ENCODE data around the gene PAX5.

PAX5 gene

DNA sequence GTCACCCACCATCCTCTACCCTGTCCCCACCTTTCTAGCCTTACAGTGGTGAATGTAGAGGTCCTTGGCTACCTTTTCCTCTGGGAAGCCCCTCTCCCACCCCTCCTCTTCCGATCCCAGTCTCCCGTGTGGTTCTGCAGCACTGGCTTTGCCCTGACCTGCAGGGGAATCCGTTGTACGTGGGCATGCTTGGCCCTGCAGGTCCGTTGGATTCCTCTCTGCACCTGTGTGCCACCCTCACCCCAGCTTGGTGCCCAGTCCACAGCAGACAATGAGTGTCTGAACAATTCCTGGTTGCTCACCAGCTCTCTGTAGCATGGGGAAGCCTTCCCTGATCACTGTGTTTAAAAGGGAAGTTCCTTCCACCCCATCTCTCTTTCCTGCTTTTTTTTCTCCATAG lies 185.1 kb downstream of the PAX5 start:
- no peaks in the 10 kb centered on the region for H3K36me3 ChIP-seq (ENCODE audit: control insufficient read depth, low read depth, low read length)
- H3K27me3 ChIP-seq (ENCODE audit: control insufficient read depth, insufficient read depth, low read length): no peaks in the 10 kb centered on the region
- H3K9me3 ChIP-seq (ENCODE audit: control insufficient read depth, low read depth, low read length): no peaks in the 10 kb centered on the region
- no peak overlapping the region for H3K4me3 ChIP-seq (ENCODE audit: low read length)
- no peak overlapping the region for H3K27ac ChIP-seq (ENCODE audit: low read length)
- peaks cover 6% of the 10 kb centered on the region for H3K4me1 ChIP-seq (ENCODE audit: control insufficient read depth, low read depth, low read length)
- H3K9ac ChIP-seq (ENCODE audit: low read length): no peak overlapping the region

DNA sequence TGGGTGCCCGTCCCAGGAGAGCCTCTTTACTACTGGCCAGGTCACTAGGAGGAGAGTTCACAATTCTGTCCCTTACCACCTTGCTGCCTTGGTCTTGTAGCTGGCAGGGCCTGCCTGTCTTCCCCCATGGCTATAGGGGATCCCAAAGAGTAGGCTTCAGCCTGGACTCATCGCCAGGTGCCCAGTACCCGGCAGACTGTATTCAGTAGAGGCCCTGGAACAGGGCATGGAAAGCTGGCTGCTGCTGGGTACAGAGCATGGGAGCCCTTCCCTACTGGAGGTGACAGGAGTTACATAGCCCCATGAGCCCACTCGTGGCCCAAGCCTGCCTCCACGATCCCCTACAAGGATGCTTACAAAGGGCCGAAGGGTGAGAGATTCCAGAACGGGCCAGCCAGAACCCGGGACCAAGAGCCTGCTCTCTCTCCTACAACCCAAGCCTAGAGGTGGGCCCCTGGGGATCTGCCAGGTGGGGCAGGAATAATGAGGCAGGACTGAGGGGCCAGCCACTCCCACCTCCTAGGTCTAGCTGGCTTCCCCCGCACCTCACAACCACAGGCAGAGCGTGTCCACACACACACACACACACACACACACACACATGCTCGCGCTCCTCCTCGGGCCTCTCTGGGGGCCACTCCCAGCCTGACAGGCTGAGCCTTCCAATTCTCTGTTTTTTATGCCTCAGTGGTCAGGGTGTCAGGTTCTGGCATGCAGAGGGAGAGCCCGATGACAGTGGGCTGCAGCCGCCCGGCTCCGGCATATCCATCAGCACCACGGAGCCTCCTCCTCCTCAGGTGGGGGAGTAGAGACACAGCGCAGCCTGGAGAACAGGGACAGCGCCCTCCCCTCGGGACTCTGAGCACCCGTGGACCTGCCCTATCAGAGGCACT lies 186.0 kb downstream of the PAX5 start:
- no peaks in the 10 kb centered on the region for H3K36me3 ChIP-seq (ENCODE audit: control insufficient read depth, low read depth, low read length)
- no peak overlapping the region for H3K4me3 ChIP-seq (ENCODE audit: low read length)
- no peak overlapping the region for H3K27ac ChIP-seq (ENCODE audit: low read length)
- H3K9ac ChIP-seq (ENCODE audit: low read length): no peak overlapping the region
- H3K9me3 ChIP-seq (ENCODE audit: control insufficient read depth, low read depth, low read length): no peaks in the 10 kb centered on the region
- no peaks in the 10 kb centered on the region for H3K27me3 ChIP-seq (ENCODE audit: control insufficient read depth, insufficient read depth, low read length)
- no peaks in the 10 kb centered on the region for H3K4me1 ChIP-seq (ENCODE audit: control insufficient read depth, low read depth, low read length)

DNA sequence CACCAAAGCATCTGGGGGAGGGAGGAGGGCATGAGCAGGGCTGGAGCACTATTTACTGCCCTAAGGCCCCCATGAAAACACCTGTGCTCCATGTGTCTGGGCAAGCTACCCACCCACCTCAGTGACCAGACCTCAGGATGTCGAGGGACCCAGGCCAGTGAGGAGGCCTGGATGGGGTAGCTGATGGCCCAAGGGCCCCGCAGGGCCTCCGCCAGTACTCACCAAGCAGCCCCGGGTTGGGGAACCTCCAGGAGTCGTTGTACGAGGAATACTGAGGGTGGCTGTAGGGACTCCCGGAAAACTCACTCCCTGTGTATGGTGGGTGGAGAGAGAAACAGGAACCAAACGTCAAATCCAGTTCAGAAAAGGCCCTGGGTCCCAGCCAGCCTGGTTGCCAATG lies 187.4 kb downstream of the PAX5 start:
- Histone ChIP-seq H3K9ac (ENCODE audit: low read length) (no peak overlapping the region), H3K36me3 (ENCODE audit: control insufficient read depth, low read depth, low read length) (no peaks in the 10 kb centered on the region), H3K4me3 (ENCODE audit: low read length) (no peak overlapping the region), H3K27me3 (ENCODE audit: control insufficient read depth, insufficient read depth, low read length) (no peaks in the 10 kb centered on the region), H3K27ac (ENCODE audit: low read length) (no peak overlapping the region), H3K4me1 (ENCODE audit: control insufficient read depth, low read depth, low read length) (peaks cover 13% of the 10 kb centered on the region), H3K9me3 (ENCODE audit: control insufficient read depth, low read depth, low read length) (no peaks in the 10 kb centered on the region)

DNA sequence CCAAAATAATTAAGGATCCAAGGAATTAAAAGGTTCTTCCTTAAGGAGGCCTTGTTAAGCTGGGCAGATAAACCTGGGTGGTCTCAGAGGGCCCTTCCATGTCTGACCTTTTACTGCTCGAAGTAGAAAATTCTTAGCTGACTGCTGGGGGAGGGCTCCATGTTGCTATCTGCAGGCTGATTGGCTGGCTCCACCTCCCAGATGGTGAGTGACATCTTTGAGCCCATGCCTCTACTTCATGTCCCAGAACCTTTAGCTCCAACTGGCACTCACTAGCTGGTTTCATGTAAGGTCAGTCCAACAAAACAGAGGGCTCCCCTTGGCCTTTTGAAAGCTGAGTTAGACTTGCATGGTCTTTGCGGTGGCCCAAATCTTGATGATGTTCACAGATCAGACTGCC lies 188.2 kb downstream of the PAX5 start:
- Histone ChIP-seq H3K9me3 (ENCODE audit: control insufficient read depth, low read depth, low read length) (no peaks in the 10 kb centered on the region), H3K9ac (ENCODE audit: low read length) (no peak overlapping the region), H3K36me3 (ENCODE audit: control insufficient read depth, low read depth, low read length) (no peaks in the 10 kb centered on the region), H3K27ac (ENCODE audit: low read length) (no peak overlapping the region), H3K27me3 (ENCODE audit: control insufficient read depth, insufficient read depth, low read length) (no peaks in the 10 kb centered on the region), H3K4me1 (ENCODE audit: control insufficient read depth, low read depth, low read length) (peaks cover 20% of the 10 kb centered on the region), H3K4me3 (ENCODE audit: low read length) (no peak overlapping the region)

DNA sequence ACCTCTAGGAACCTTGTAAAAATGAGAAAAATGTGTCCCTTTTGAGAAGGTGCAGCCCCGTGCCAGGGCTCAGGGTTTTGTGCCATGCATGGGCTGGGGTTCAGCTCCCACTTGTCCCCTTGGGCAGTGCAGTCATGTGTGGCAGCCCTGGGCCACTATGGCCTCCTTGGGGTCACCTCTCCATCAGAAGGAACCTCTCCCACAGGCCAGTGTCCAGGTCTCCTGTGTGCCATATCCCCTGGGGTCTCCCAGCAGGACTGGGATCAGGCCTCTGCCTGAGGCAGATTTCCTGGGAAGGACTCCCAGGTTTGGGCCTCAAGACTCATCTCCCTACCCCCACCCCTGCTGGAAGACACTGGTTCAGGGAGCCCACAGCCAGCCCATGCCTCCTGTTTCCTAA lies 189.1 kb downstream of the PAX5 start:
- Histone ChIP-seq H3K36me3 (ENCODE audit: control insufficient read depth, low read depth, low read length) (no peaks in the 10 kb centered on the region), H3K27me3 (ENCODE audit: control insufficient read depth, insufficient read depth, low read length) (no peaks in the 10 kb centered on the region), H3K27ac (ENCODE audit: low read length) (no peak overlapping the region)

DNA sequence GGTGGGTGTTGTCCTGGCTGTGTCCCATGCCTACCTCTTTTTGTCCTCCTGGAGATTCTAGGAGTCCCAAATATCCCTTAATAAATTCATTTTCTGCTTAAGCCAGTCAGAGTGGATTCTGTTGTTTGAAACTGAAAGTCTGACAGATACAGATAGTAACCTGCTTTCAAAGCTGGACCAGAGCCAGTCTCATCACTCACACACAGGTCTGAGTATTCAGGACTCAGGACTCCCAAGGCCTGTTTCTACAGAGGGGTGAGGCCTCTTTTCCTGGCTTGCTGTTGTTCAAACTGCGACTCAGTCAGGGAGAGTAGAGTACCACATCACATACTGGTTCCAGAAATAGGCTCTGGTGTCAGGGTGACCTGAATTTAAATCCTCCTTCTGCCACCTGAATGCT lies 190.1 kb downstream of the PAX5 start:
- no peak overlapping the region for H3K9ac ChIP-seq (ENCODE audit: low read length)
- no peak overlapping the region for H3K27ac ChIP-seq (ENCODE audit: low read length)
- no peaks in the 10 kb centered on the region for H3K9me3 ChIP-seq (ENCODE audit: control insufficient read depth, low read depth, low read length)
- H3K4me1 ChIP-seq (ENCODE audit: control insufficient read depth, low read depth, low read length): peaks cover 20% of the 10 kb centered on the region
- no peaks in the 10 kb centered on the region for H3K27me3 ChIP-seq (ENCODE audit: control insufficient read depth, insufficient read depth, low read length)
- no peaks in the 10 kb centered on the region for H3K36me3 ChIP-seq (ENCODE audit: control insufficient read depth, low read depth, low read length)
- no peak overlapping the region for H3K4me3 ChIP-seq (ENCODE audit: low read length)

More for the DNA sequence above, 189.1 kb downstream of the PAX5 start:
- H3K9me3 ChIP-seq (ENCODE audit: control insufficient read depth, low read depth, low read length): no peaks in the 10 kb centered on the region
- peaks cover 20% of the 10 kb centered on the region for H3K4me1 ChIP-seq (ENCODE audit: control insufficient read depth, low read depth, low read length)
- H3K4me3 ChIP-seq (ENCODE audit: low read length): no peak overlapping the region
- H3K9ac ChIP-seq (ENCODE audit: low read length): no peak overlapping the region

DNA sequence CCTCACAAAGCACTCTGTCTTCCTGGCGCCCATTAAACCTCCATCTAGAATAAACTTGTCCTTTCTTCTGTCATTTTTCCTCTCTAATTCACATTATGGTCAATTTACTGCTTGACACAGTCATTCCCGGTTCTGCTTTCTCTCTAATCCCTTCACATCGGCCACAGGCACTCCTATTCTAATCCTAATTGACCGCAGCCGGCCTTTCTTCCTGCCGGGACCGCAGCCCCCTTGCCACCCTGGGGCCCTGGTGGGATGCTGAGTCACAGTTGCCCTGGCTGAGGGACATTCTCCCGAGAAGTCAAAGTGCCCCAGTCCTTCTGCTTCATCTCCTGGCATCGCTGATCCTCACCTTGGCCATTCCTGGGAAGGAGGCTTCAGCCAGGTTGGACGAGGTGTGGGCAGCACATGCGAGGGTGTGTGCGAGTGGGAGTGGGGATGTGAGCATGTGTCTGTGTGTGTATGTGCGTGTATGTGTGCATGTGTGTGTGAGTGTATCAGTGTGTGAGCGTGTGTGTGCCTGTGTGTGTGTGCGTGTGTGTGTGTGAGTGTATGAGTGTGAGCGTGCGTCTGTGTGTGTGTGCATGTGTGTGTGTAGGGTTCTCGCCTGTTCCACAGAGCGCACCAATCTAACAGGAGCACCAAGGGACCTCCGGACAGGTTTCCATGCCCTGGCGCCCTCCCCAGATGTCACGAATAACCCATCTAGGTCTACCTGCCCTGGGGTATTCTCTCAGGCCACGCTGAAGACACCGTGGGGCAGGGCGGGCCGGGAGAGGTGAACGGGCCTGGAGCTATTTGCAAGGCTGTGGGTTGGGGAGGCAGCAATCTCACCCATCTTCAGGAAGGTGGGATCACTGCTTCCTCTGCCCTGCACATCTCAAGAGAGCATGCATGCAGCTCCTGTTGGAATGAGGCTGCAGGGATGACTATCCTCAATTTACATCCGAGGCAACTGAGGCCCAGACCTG lies 191.2 kb downstream of the PAX5 start:
- H3K4me1 ChIP-seq (ENCODE audit: control insufficient read depth, low read depth, low read length): peaks cover 20% of the 10 kb centered on the region

DNA sequence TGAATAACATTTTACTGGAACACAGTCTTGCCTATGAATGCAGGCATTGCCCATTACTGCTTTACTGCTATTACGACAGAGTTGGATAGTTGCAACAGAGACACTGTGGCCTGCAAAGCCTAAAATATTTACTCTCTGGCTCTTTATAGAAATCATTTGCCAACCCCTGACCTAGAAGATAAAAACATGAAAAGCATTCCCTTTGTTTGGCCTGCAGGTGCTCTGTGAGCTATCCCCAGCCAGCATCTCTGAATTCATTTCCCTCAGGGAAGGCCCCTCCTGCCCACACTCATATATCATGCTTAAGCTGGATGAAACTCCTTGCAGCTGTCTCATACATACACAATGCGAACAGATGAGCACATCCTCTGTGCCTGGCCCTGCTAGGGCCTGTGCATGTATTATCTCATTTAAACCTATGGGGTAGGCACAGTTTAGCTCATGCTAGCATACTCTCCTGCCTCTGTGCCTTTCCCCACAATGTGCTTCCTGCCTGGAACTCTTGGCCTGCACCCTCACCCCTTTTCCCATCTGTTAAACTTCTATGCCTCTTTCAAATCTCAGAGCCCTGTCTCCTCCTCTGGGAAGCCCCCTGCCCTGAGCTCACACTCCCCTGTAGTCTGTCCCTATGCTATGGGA lies 193.1 kb downstream of the PAX5 start:
- no peak overlapping the region for H3K9ac ChIP-seq (ENCODE audit: low read length)
- no peak overlapping the region for H3K4me3 ChIP-seq (ENCODE audit: low read length)
- H3K4me1 ChIP-seq (ENCODE audit: control insufficient read depth, low read depth, low read length): peaks cover 20% of the 10 kb centered on the region
- no peak overlapping the region for H3K27ac ChIP-seq (ENCODE audit: low read length)
- H3K27me3 ChIP-seq (ENCODE audit: control insufficient read depth, insufficient read depth, low read length): no peaks in the 10 kb centered on the region
- H3K9me3 ChIP-seq (ENCODE audit: control insufficient read depth, low read depth, low read length): no peaks in the 10 kb centered on the region
- H3K36me3 ChIP-seq (ENCODE audit: control insufficient read depth, low read depth, low read length): no peaks in the 10 kb centered on the region

More for the DNA sequence above, 191.2 kb downstream of the PAX5 start:
- no peaks in the 10 kb centered on the region for H3K36me3 ChIP-seq (ENCODE audit: control insufficient read depth, low read depth, low read length)
- no peak overlapping the region for H3K9ac ChIP-seq (ENCODE audit: low read length)
- no peak overlapping the region for H3K27ac ChIP-seq (ENCODE audit: low read length)
- H3K9me3 ChIP-seq (ENCODE audit: control insufficient read depth, low read depth, low read length): no peaks in the 10 kb centered on the region
- no peaks in the 10 kb centered on the region for H3K27me3 ChIP-seq (ENCODE audit: control insufficient read depth, insufficient read depth, low read length)
- H3K4me3 ChIP-seq (ENCODE audit: low read length): no peak overlapping the region

DNA sequence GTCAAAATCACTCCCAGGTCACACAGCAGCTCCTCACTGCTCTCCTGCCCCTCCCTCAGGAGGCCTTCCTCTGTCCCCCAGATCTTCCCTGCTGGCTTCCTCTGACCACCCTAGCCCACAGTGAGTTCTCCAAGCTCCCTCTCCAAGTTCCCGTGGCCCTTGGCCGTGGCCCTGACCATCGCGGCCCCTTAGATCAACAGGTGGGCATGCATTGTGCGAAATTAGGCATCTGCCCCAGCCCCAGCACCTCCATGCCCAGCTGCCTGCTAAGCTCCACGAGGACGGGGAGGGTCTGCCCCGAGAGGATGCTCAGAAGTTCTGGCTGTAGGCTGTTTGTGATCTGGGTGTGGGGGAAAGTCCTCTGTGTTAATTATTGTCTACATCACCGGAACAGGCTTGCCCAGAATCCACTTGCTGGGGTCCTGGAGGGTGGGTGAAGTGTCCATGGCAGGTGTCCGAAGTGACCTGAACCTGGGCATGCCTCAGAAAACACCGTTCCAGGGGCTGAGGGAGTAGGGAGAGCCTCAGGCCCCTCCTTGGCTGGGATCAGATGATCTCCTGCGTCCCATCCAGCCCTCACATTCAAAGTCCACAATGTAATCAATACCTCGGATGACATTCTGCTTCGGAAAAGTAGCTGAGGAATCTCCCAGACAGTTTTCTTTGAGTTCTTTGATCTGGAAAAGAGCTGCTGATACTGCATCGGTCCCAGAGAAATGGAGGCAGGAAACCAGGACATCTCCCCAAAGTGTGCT lies 194.8 kb downstream of the PAX5 start:
- Histone ChIP-seq H3K36me3 (ENCODE audit: control insufficient read depth, low read depth, low read length) (no peaks in the 10 kb centered on the region), H3K27me3 (ENCODE audit: control insufficient read depth, insufficient read depth, low read length) (no peaks in the 10 kb centered on the region), H3K4me3 (ENCODE audit: low read length) (no peak overlapping the region), H3K27ac (ENCODE audit: low read length) (no peak overlapping the region), H3K9me3 (ENCODE audit: control insufficient read depth, low read depth, low read length) (no peaks in the 10 kb centered on the region), H3K9ac (ENCODE audit: low read length) (no peak overlapping the region), H3K4me1 (ENCODE audit: control insufficient read depth, low read depth, low read length) (peaks cover 20% of the 10 kb centered on the region)

DNA sequence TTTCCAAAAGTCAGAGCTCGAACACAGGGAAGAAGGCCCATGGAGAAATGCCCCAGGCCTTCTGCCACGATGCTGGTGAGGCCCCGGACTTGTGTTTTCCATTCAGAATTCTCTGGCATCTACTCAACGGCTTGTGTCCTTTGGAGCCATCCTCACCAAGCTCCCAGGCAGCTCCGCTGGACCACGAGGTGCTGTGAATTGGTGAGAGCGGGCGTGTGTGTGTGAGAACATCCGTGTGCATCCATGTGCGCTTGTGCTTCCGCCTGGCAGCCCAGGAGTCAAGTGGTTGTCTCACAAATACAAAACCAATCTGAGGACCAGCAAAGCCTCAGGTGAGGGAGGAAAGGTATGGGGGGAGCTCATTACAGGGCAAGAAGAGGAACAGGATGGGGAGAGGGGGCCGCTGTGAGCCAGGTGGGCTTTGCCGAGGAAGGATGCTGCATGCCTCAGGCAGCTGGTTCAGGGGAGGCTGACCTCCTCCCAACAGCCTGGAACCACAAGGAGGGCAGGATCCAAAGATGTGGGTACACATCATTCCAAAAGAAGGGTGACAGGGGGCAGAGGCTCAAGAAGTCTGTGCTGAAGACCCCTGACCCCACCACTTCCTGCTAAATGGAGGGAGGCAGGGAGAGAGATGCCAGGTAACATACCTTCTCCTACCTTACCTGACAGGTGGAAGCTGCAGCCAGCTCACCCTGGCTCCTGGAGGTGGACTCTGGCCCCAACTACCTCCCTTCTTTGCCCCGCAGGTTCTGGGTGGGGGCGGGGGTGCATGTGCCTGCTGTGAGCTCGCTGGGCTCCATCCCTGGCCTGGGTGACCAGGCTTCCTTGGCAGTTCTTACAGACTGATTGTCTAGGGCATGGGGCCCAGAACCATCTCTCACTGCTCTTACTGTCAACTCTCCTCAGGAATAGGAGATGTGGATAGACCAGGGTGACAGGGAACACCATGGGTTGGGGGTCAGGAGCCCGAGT lies 196.3 kb downstream of the PAX5 start:
- Histone ChIP-seq H3K36me3 (ENCODE audit: control insufficient read depth, low read depth, low read length) (no peaks in the 10 kb centered on the region), H3K9ac (ENCODE audit: low read length) (no peak overlapping the region), H3K27ac (ENCODE audit: low read length) (no peak overlapping the region), H3K27me3 (ENCODE audit: control insufficient read depth, insufficient read depth, low read length) (no peaks in the 10 kb centered on the region), H3K9me3 (ENCODE audit: control insufficient read depth, low read depth, low read length) (no peaks in the 10 kb centered on the region), H3K4me3 (ENCODE audit: low read length) (no peak overlapping the region), H3K4me1 (ENCODE audit: control insufficient read depth, low read depth, low read length) (peaks cover 26% of the 10 kb centered on the region)

All from iPS-18a (cell line).